Duodenal mucosa (tissue), 2 donors: ENCODE data around the gene NMBR.
"Not testable (repeated sequence)": the region's sequence is repeated elsewhere in the genome, so short reads cannot be mapped to it uniquely, and the experiment has no call there.

Experiments
- H3K27ac ChIP-seq: one replicate; pipeline ENCODE4 v1.7.0; 2013; ENCODE audit warnings: low read depth, low read length
- H3K27me3 ChIP-seq, 2 donors: one replicate each; pipeline ENCODE4 v1.7.0; 2013; ENCODE audit warnings: low read length in 2 of 2, control low read depth in 1 of 2; ENCODE audit not compliant: insufficient read depth in 2 of 2, control insufficient read depth in 1 of 2
- H3K36me3 ChIP-seq, 2 donors: one replicate each; pipeline ENCODE4 v1.7.0; 2013; ENCODE audit warnings: low read length in 2 of 2, control low read depth in 1 of 2; ENCODE audit not compliant: insufficient read depth in 2 of 2, control insufficient read depth in 1 of 2
- H3K4me1 ChIP-seq, 2 donors: one replicate each; pipeline ENCODE4 v1.7.0; 2013; ENCODE audit warnings: low read length in 2 of 2, control low read depth in 1 of 2; ENCODE audit not compliant: insufficient read depth in 2 of 2, control insufficient read depth in 1 of 2
- H3K4me3 ChIP-seq, 2 donors: one replicate each; pipeline ENCODE4 v1.7.0; 2013; ENCODE audit warnings: low read length in 2 of 2, low read depth in 1 of 2
- H3K9ac ChIP-seq, 2 donors: one replicate each; pipeline ENCODE4 v1.7.0; 2013; ENCODE audit warnings: low read length in 2 of 2, low read depth in 1 of 2
- H3K9me3 ChIP-seq, 2 donors: one replicate each; pipeline ENCODE4 v1.7.0; 2013; ENCODE audit warnings: low read length in 2 of 2, control low read depth in 1 of 2; ENCODE audit not compliant: control insufficient read depth in 1 of 2

Gene NMBR

GRCh38 chr6:142146828-142147662 is at the start of gene NMBR, which contains the start of gene VTA1:
NMBR (minus strand) TSS chr6:142147122; CDS start chr6:142088658, 58,464 bp downstream.
VTA1 (plus strand) TSS chr6:142147263; CDS start chr6:142147288, 25 bp downstream.
- H3K9me3 ChIP-seq: no peaks in the 10 kb centered on the region
- H3K27me3 ChIP-seq: no peaks in the 10 kb centered on the region
- H3K27ac ChIP-seq: no peak within 1 kb of the TSS
- H3K4me3 ChIP-seq: peak within 1 kb of the TSS; percentile 95 to 99
- H3K36me3 ChIP-seq: no peaks in the 10 kb centered on the region
- H3K9ac ChIP-seq: peak within 1 kb of the TSS; percentile 78 to 82
- H3K4me1 ChIP-seq: peaks cover 16% of the 10 kb centered on the region in 2 donors

GRCh38 chr6:142195862-142196541 is 49.1 kb upstream of the NMBR start:
- no peak overlapping the region for H3K27ac ChIP-seq
- H3K4me3 ChIP-seq: no peak overlapping the region
- H3K9ac ChIP-seq: no peak overlapping the region
- no peaks in the 10 kb centered on the region for H3K27me3 ChIP-seq
- peaks cover 4 to 19% of the 10 kb centered on the region in 2 donors for H3K36me3 ChIP-seq
- H3K9me3 ChIP-seq: no peaks in the 10 kb centered on the region
- H3K4me1 ChIP-seq: no peaks in the 10 kb centered on the region

- Histone ChIP-seq H3K4me1 (no peaks in the 10 kb centered on the region), H3K4me3 (no peak overlapping the region), H3K36me3 (peaks cover 3 to 4% of the 10 kb centered on the region in 2 donors), H3K9me3 (no peaks in the 10 kb centered on the region), H3K27ac (no peak overlapping the region), H3K9ac (no peak overlapping the region), H3K27me3 (no peaks in the 10 kb centered on the region)
These were observed 46.7 kb upstream of the NMBR start for GRCh38 chr6:142193621-142194020.

- H3K9ac ChIP-seq: no peak overlapping the region
- H3K4me3 ChIP-seq: no peak overlapping the region
- H3K27ac ChIP-seq: no peak overlapping the region
- H3K36me3 ChIP-seq: peaks cover 0 to 4% of the 10 kb centered on the region in 2 donors
- H3K27me3 ChIP-seq: no peaks in the 10 kb centered on the region
- H3K9me3 ChIP-seq: no peaks in the 10 kb centered on the region
- no peaks in the 10 kb centered on the region for H3K4me1 ChIP-seq
These were observed 45.4 kb upstream of the NMBR start for GRCh38 chr6:142192343-142192742.

GRCh38 chr6:142189057-142189456 is 42.1 kb upstream of the NMBR start:
- H3K36me3 ChIP-seq: peaks cover 0 to 4% of the 10 kb centered on the region in 2 donors
- no peak overlapping the region for H3K9ac ChIP-seq

GRCh38 chr6:142188341-142188740 is 41.4 kb upstream of the NMBR start:
- H3K27me3 ChIP-seq: not testable (repeated sequence)

More at GRCh38 chr6:142189057-142189456, 42.1 kb upstream of the NMBR start:
- Histone ChIP-seq H3K27me3 (no peaks in the 10 kb centered on the region), H3K27ac (no peak overlapping the region), H3K9me3 (no peaks in the 10 kb centered on the region), H3K4me1 (peaks cover 0 to 5% of the 10 kb centered on the region in 2 donors), H3K4me3 (no peak overlapping the region)

GRCh38 chr6:142187209-142187608 is 40.3 kb upstream of the NMBR start:
- Histone ChIP-seq H3K27me3 (no peaks in the 10 kb centered on the region), H3K27ac (no peak overlapping the region), H3K9ac (no peak overlapping the region), H3K4me3 (no peak overlapping the region), H3K36me3 (peaks cover 0 to 4% of the 10 kb centered on the region in 2 donors), H3K4me1 (peaks cover 0 to 5% of the 10 kb centered on the region in 2 donors), H3K9me3 (no peaks in the 10 kb centered on the region)

More at GRCh38 chr6:142188341-142188740, 41.4 kb upstream of the NMBR start:
- H3K9me3 ChIP-seq, H3K4me3 ChIP-seq, H3K4me1 ChIP-seq, H3K9ac ChIP-seq, H3K27ac ChIP-seq, H3K36me3 ChIP-seq: not testable (repeated sequence)

GRCh38 chr6:142185641-142186040 is 38.7 kb upstream of the NMBR start:
- Histone ChIP-seq H3K4me1 (peaks cover 0 to 5% of the 10 kb centered on the region in 2 donors), H3K36me3 (peaks cover 0 to 4% of the 10 kb centered on the region in 2 donors), H3K27ac (no peak overlapping the region), H3K4me3 (no peak overlapping the region), H3K9ac (no peak overlapping the region), H3K9me3 (no peaks in the 10 kb centered on the region), H3K27me3 (no peaks in the 10 kb centered on the region)

GRCh38 chr6:142184307-142184706 is 37.4 kb upstream of the NMBR start:
- Histone ChIP-seq H3K27ac (no peak overlapping the region), H3K9me3 (no peaks in the 10 kb centered on the region), H3K4me1 (peaks cover 0 to 5% of the 10 kb centered on the region in 2 donors), H3K9ac (no peak overlapping the region), H3K27me3 (no peaks in the 10 kb centered on the region), H3K4me3 (no peak overlapping the region), H3K36me3 (peaks cover 0 to 6% of the 10 kb centered on the region in 2 donors)

- peaks cover 0 to 8% of the 10 kb centered on the region in 2 donors for H3K36me3 ChIP-seq
- no peaks in the 10 kb centered on the region for H3K27me3 ChIP-seq
- no peak overlapping the region for H3K9ac ChIP-seq
- no peaks in the 10 kb centered on the region for H3K9me3 ChIP-seq
- no peak overlapping the region for H3K27ac ChIP-seq
- H3K4me3 ChIP-seq: no peak overlapping the region
- H3K4me1 ChIP-seq: peaks cover 0 to 5% of the 10 kb centered on the region in 2 donors
These were observed 36.4 kb upstream of the NMBR start for GRCh38 chr6:142183351-142183750.
